Liver (tissue), 9 donors: ENCODE measurements around the gene KHK. TPM values are rescaled to one million over a fixed set of nuclear protein-coding genes. Genes with fewer than 3 reads are reported as not detected.
"Not testable (repeated sequence)": the region's sequence is repeated elsewhere in the genome, so short reads cannot be mapped to it uniquely, and the experiment has no call there.

Experiments
- DNase-seq: peaks from one replicate; pipeline ENCODE4 v3.0.0-alpha.2; 2017; ENCODE audit warnings: low spot score
- H3K27ac ChIP-seq, 2 donors: one replicate each; pipeline ENCODE4 v1.7.0; 2013; ENCODE audit warnings: inconsistent platforms in 2 of 2, low read length in 2 of 2, control low read depth in 1 of 2, low read depth in 1 of 2, mild to moderate bottlenecking in 1 of 2
- H3K27me3 ChIP-seq, 4 donors: one replicate each; pipeline versions ENCODE4 v1.6.1 to v1.7.0; 2013; ENCODE audit warnings: low read length in 3 of 4, inconsistent platforms in 1 of 4, mild to moderate bottlenecking in 1 of 4, moderate library complexity in 1 of 4; ENCODE audit not compliant: control insufficient read depth in 4 of 4, insufficient read depth in 4 of 4
- H3K36me3 ChIP-seq, 4 donors: one replicate each; pipeline versions ENCODE4 v1.6.1 to v1.7.0; 2013; ENCODE audit warnings: low read length in 3 of 4, mild to moderate bottlenecking in 3 of 4, low read depth in 1 of 4, moderate library complexity in 1 of 4; ENCODE audit not compliant: control insufficient read depth in 4 of 4, insufficient read depth in 3 of 4
- H3K4me1 ChIP-seq, 4 donors: one replicate each; pipeline versions ENCODE4 v1.6.1 to v1.7.0; 2013; ENCODE audit warnings: low read length in 3 of 4, mild to moderate bottlenecking in 3 of 4, moderate library complexity in 1 of 4; ENCODE audit not compliant: control insufficient read depth in 4 of 4, insufficient read depth in 4 of 4
- H3K4me3 ChIP-seq, 3 donors: one replicate each; pipeline versions ENCODE4 v1.6.1 to v1.7.0; 2013; ENCODE audit warnings: low read length in 3 of 3, control low read depth in 1 of 3, low read depth in 1 of 3, mild to moderate bottlenecking in 1 of 3
- H3K9ac ChIP-seq, 2 donors: one replicate each; pipeline ENCODE4 v1.7.0; 2013; ENCODE audit warnings: low read length in 2 of 2, mild to moderate bottlenecking in 2 of 2, moderate library complexity in 2 of 2, control low read depth in 1 of 2, low read depth in 1 of 2
- H3K9me3 ChIP-seq, 4 donors: one replicate each; pipeline versions ENCODE4 v1.6.1 to v1.7.0; 2013; ENCODE audit warnings: low read length in 3 of 4; ENCODE audit not compliant: control insufficient read depth in 4 of 4
- EGR1 ChIP-seq, 2 donors: IDR thresholded peaks; 2 replicates each; pipeline ENCODE4 v1.6.1; 2016 to 2018; ENCODE audit warnings: antibody characterized with exemption in 2 of 2, low read depth in 2 of 2
- FOXA1 ChIP-seq: IDR thresholded peaks from 2 replicates; pipeline ENCODE4 v1.6.1; 2016; ENCODE audit warnings: antibody characterized with exemption
- HNF4A ChIP-seq, 2 donors: conservative IDR thresholded peaks; 2 replicates each; pipeline ENCODE4 v1.6.1; 2016; ENCODE audit warnings: antibody characterized with exemption in 2 of 2, mild to moderate bottlenecking in 2 of 2
- HNF4G ChIP-seq: IDR thresholded peaks from 2 replicates; pipeline ENCODE4 v1.6.1; 2016; ENCODE audit warnings: antibody characterized with exemption
- JUND ChIP-seq, 2 donors: IDR thresholded peaks; 2 replicates each; pipeline ENCODE4 v1.6.1; 2016; ENCODE audit warnings: antibody characterized with exemption in 2 of 2
- NR2F2 ChIP-seq: IDR thresholded peaks from 2 replicates; pipeline ENCODE4 v1.6.1; 2016; ENCODE audit warnings: antibody characterized with exemption
- SP1 ChIP-seq: IDR thresholded peaks from 2 replicates; pipeline ENCODE4 v1.6.1; 2018; ENCODE audit warnings: antibody characterized with exemption, mild to moderate bottlenecking
- TAF1 ChIP-seq: conservative IDR thresholded peaks from 2 replicates; pipeline ENCODE4 v1.6.1; 2016; ENCODE audit warnings: antibody characterized with exemption, mild to moderate bottlenecking
- WGBS: extraction: QIAGEN DNeasy Blood & Tissue Kit; methylation state at CpG from one replicate; pipeline ENCODE4 v1.1.7; 2013; 5-methylcytosine and 5-hydroxymethylcytosine counted together
- polyA plus RNA-seq, 2 donors: library from polyadenylated mRNA; stranded (reverse) in 1 of 2; unstranded in 1 of 2; fragments of 200-250 nt in 1 of 2; fragments of >200 nt in 1 of 2; fragmentation: Nextera tagmentation in 1 of 2; extraction: Ambion mirVana in 1 of 2; gene quantifications; one replicate each; pipeline versions ENCODE4 v1.2.1 to v1.2.3, GENCODE V29; 2013 to 2015
- total RNA-seq, 2 donors: library from RNA; depleted of rRNA; stranded (reverse); fragments of >200 nt; gene quantifications; one replicate each; pipeline ENCODE4 v1.2.3, GENCODE V29; 2014
- TF ChIP-seq, protein P1 (sequence below): IDR thresholded peaks from 2 replicates; pipeline ENCODE4 v1.6.1; 2016; ENCODE audit warnings: antibody characterized with exemption
- TF ChIP-seq, protein P2 (sequence below): IDR thresholded peaks from 2 replicates; pipeline ENCODE4 v1.6.1; 2016; ENCODE audit warnings: antibody characterized with exemption
- TF ChIP-seq, protein P3 (sequence below): IDR thresholded peaks from 2 replicates; pipeline ENCODE4 v1.6.1; 2016; ENCODE audit warnings: antibody characterized with exemption, mild to moderate bottlenecking
- TF ChIP-seq, protein P4 (sequence below): fragments of 150-350 bp; IDR thresholded peaks from 2 replicates; pipeline ENCODE4 v1.5.1; 2017; ENCODE audit warnings: improper control_type of control experiment, low read depth, low read length; ENCODE audit not compliant: missing input control
- donor health status: healthy.
- donor health status: healthy.
- donor health status: healthy.
- donor health status: healthy.
- donor health status: healthy.

Gene KHK
- total and polyA plus RNA-seq, 4 donors = 26.1 to 462 (median 188) TPM

DNA sequence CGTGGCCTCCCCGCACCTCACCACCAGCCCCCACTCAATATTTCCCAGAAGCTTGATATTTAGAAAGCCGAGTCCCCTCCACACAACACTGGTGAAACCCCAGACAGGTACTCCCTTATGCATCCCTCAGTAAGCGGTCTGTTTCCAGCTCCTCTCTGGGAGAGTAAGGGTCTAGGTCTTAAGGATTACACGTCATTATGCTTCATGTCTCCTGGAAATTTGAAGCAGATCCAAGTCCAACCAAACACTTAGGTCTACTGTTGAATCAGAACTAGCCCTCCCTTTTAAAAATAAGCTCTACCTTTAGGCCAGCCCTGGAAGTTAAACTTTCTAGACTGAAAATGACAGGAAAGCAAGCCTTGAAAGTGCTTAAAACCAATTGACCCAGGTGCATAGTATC lies 13.7 kb upstream of the KHK start (continued):
- TF ChIP-seq HNF4G (no peak), HNF4A (conservative IDR thresholded peaks at IDR 0.05) (no peak), JUND (IDR thresholded peaks at IDR 0.05) (no peak), NR2F2 (no peak)
- TF ChIP-seq, protein P1, sequence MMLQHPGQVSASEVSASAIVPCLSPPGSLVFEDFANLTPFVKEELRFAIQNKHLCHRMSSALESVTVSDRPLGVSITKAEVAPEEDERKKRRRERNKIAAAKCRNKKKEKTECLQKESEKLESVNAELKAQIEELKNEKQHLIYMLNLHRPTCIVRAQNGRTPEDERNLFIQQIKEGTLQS = no peak

DNA sequence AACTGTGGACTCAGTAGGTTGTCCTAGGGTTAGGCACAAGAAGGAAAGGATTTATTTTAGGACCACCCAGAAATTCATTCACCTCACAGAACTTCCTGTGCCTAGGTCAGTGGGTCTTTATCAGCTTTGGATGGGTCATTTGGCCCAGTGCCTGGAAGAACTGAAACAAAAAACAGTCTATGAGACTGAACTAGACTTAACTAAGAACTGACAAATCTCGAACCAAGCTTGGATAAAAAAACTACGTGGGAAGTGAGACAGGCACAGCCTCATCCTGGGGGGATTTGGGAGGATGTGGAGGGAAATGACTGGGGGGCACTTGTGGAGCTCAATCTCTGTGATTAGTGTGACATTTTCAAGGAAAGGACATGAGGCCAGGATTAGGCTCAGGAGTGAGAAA lies 12.8 kb upstream of the KHK start:
- DNase-seq = no peak
- H3K9me3 ChIP-seq = no peaks in the 10 kb centered on the region
- peaks cover 0 to 4% (median 3%) of the 10 kb centered on the region in 4 donors for H3K36me3 ChIP-seq
- 69% methylated on average over 2 of the region's 2 CpGs for WGBS
- no peak overlapping the region for H3K9ac ChIP-seq
- peak overlapping the region; percentile 12 to 52 for H3K27ac ChIP-seq
- H3K4me3 ChIP-seq = no peak overlapping the region
- H3K27me3 ChIP-seq = no peaks in the 10 kb centered on the region
- TF ChIP-seq, protein P2, sequence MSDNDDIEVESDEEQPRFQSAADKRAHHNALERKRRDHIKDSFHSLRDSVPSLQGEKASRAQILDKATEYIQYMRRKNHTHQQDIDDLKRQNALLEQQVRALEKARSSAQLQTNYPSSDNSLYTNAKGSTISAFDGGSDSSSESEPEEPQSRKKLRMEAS = no peak
- peak; percentile 61 for TF ChIP-seq NR2F2
- TF ChIP-seq, protein P3, sequence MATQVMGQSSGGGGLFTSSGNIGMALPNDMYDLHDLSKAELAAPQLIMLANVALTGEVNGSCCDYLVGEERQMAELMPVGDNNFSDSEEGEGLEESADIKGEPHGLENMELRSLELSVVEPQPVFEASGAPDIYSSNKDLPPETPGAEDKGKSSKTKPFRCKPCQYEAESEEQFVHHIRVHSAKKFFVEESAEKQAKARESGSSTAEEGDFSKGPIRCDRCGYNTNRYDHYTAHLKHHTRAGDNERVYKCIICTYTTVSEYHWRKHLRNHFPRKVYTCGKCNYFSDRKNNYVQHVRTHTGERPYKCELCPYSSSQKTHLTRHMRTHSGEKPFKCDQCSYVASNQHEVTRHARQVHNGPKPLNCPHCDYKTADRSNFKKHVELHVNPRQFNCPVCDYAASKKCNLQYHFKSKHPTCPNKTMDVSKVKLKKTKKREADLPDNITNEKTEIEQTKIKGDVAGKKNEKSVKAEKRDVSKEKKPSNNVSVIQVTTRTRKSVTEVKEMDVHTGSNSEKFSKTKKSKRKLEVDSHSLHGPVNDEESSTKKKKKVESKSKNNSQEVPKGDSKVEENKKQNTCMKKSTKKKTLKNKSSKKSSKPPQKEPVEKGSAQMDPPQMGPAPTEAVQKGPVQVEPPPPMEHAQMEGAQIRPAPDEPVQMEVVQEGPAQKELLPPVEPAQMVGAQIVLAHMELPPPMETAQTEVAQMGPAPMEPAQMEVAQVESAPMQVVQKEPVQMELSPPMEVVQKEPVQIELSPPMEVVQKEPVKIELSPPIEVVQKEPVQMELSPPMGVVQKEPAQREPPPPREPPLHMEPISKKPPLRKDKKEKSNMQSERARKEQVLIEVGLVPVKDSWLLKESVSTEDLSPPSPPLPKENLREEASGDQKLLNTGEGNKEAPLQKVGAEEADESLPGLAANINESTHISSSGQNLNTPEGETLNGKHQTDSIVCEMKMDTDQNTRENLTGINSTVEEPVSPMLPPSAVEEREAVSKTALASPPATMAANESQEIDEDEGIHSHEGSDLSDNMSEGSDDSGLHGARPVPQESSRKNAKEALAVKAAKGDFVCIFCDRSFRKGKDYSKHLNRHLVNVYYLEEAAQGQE = no peak
- H3K4me1 ChIP-seq = peaks cover 9 to 35% (median 19%) of the 10 kb centered on the region in 4 donors

DNA sequence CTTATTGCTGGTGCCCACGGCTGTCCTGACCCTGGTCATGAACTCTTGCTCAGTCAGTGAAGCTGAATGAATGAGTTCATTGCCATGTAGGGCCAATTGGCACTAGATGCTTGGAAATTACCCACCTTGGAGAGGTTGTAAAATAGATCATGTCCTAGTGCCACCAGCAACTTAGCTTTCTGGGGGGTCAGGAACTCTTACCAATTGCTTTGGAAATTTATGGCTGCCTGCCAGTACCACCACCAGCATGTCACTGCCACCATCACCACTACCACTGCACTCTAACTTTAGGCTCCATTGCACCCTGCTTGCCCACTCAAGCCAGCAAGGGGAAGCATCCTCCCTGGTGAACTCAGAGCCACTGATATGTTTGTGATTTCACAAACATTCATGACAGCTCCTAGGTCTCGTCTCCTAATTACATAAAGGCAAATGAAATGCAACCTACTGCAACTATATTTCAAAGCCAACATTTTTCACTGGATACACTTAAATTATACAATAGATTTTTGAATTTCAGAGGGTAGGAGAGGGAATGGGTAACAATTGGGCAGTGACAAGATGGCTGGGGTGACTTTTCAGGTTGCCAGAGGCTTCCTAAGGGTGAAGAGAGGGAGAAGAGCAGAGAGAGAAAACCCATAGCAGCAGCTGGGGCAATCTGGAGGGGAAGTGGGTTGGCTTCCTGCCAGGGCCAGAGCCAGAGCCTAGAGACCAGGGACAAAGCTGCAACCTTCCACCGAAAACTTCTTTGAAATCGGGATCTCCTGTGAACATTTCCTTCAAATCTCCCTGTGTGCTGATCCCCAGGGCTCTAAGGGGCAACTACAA lies 11.6 kb upstream of the KHK start:
- no peak overlapping the region for H3K9ac ChIP-seq
- TF ChIP-seq HNF4A (conservative IDR thresholded peaks at IDR 0.05) = no peak
- TF ChIP-seq, protein P4, sequence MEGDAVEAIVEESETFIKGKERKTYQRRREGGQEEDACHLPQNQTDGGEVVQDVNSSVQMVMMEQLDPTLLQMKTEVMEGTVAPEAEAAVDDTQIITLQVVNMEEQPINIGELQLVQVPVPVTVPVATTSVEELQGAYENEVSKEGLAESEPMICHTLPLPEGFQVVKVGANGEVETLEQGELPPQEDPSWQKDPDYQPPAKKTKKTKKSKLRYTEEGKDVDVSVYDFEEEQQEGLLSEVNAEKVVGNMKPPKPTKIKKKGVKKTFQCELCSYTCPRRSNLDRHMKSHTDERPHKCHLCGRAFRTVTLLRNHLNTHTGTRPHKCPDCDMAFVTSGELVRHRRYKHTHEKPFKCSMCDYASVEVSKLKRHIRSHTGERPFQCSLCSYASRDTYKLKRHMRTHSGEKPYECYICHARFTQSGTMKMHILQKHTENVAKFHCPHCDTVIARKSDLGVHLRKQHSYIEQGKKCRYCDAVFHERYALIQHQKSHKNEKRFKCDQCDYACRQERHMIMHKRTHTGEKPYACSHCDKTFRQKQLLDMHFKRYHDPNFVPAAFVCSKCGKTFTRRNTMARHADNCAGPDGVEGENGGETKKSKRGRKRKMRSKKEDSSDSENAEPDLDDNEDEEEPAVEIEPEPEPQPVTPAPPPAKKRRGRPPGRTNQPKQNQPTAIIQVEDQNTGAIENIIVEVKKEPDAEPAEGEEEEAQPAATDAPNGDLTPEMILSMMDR = no peak
- TF ChIP-seq SP1 = no peak
- no peak for TF ChIP-seq EGR1 (IDR thresholded peaks at IDR 0.05; ENCODE audit: low read depth in 2 of 2)
- no peak for TF ChIP-seq TAF1
- TF ChIP-seq FOXA1 = no peak
- H3K4me3 ChIP-seq = no peak overlapping the region
- H3K27ac ChIP-seq = peak overlapping the region; percentile 14 to 38
- H3K9me3 ChIP-seq = no peaks in the 10 kb centered on the region
- no peak for DNase-seq
- 59% methylated on average over 4 of the region's 4 CpGs for WGBS
- peaks cover 9 to 29% (median 16%) of the 10 kb centered on the region in 4 donors for H3K4me1 ChIP-seq
- no peaks in the 10 kb centered on the region for H3K36me3 ChIP-seq
- H3K27me3 ChIP-seq = no peaks in the 10 kb centered on the region

DNA sequence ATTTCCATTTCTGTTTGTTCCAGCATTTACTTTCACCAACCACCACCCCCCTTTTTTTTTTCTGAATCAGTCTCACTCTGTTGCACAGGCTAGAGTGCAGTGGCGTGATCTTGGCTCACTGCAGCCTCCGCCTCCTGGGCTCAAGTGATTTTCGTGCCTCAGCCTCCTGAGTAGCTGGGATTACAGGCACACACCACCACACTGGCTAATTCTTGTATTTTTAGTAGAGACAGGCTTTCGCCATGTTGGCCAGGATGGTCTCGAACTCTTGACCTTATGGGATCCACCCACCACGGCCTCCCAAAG lies 11.1 kb upstream of the KHK start:
- H3K27ac ChIP-seq = peak overlapping the region in 1 of 2 donors; percentile 14
- not testable (repeated sequence) for DNase-seq, H3K9ac ChIP-seq, H3K4me3 ChIP-seq, H3K9me3 ChIP-seq, H3K27me3 ChIP-seq, H3K36me3 ChIP-seq
- H3K4me1 ChIP-seq = peaks cover 4 to 27% (median 11%) of the 10 kb centered on the region in 4 donors
- 78% methylated on average over 6 of the region's 6 CpGs for WGBS
